Osteoblast (primary cell): ENCODE data around the gene NME7. TPM values are rescaled to one million over a fixed set of nuclear protein-coding genes. Genes with fewer than 3 reads are reported as not detected.

Source experiments
- DNase-seq: peaks from one replicate; pipeline ENCODE4 v3.0.0; 2011; ENCODE audit warnings: low spot score, mixed read lengths; ENCODE audit not compliant: insufficient read length; ENCODE audit errors: missing footprints
- H2AFZ ChIP-seq: 2 replicates; pipeline ENCODE4 v1.6.0; 2011; ENCODE audit warnings: mild to moderate bottlenecking, low read length
- H3K27ac ChIP-seq: 2 replicates; pipeline ENCODE4 v1.5.1; 2011; ENCODE audit warnings: mild to moderate bottlenecking, low read depth, low read length, moderate library complexity
- H3K27me3 ChIP-seq: 2 replicates; pipeline ENCODE4 v1.6.0; 2012; ENCODE audit warnings: mild to moderate bottlenecking, control low read depth, inconsistent platforms, low read length, moderate library complexity; ENCODE audit not compliant: insufficient read depth
- H3K36me3 ChIP-seq: 2 replicates; pipeline ENCODE4 v1.5.1; 2011; ENCODE audit warnings: mild to moderate bottlenecking, low read length, control low read depth, moderate library complexity; ENCODE audit not compliant: insufficient read depth
- H3K4me1 ChIP-seq: 2 replicates; pipeline ENCODE4 v1.5.1; 2011; ENCODE audit warnings: mild to moderate bottlenecking, low read length, control low read depth, moderate library complexity; ENCODE audit not compliant: insufficient read depth
- H3K4me2 ChIP-seq: 2 replicates; pipeline ENCODE4 v1.6.0; 2011; ENCODE audit warnings: mild to moderate bottlenecking, low read length; ENCODE audit not compliant: insufficient read depth
- H3K4me3 ChIP-seq: fragments of 200-600 bp; sonication (generic); 3 replicates; pipeline ENCODE4 v1.5.1; 2012; ENCODE audit warnings: mild to moderate bottlenecking, low read length, inconsistent platforms; ENCODE audit not compliant: insufficient read depth
- H3K79me2 ChIP-seq: 2 replicates; pipeline ENCODE4 v1.6.0; 2012; ENCODE audit warnings: mild to moderate bottlenecking, low read length, control low read depth, inconsistent platforms; ENCODE audit not compliant: insufficient read depth
- H3K9me3 ChIP-seq: 2 replicates; pipeline ENCODE4 v1.5.1; 2011; ENCODE audit warnings: low read depth, low read length, control low read depth
- H4K20me1 ChIP-seq: 2 replicates; pipeline ENCODE4 v1.6.0; 2012; ENCODE audit warnings: mild to moderate bottlenecking, low read length, control low read depth; ENCODE audit not compliant: insufficient read depth
- total RNA-seq: library from RNA; depleted of rRNA; stranded (reverse); fragments of >200 nt; gene quantifications from 2 replicates; pipeline ENCODE4 v1.2.3, GENCODE V29; 2012
- TF ChIP-seq, protein P1 (sequence below): IDR thresholded peaks from 2 replicates; pipeline ENCODE4 v1.5.1; 2011; ENCODE audit warnings: mild to moderate bottlenecking, low read depth, low read length, moderate library complexity; ENCODE audit errors: extremely low read depth

Gene NME7
- total RNA-seq, 1 donor, result 31.5 TPM

GRCh38 chr1:169330927-169331326 lies 36.7 kb downstream of the NME7 start:
- TF ChIP-seq, protein P1, sequence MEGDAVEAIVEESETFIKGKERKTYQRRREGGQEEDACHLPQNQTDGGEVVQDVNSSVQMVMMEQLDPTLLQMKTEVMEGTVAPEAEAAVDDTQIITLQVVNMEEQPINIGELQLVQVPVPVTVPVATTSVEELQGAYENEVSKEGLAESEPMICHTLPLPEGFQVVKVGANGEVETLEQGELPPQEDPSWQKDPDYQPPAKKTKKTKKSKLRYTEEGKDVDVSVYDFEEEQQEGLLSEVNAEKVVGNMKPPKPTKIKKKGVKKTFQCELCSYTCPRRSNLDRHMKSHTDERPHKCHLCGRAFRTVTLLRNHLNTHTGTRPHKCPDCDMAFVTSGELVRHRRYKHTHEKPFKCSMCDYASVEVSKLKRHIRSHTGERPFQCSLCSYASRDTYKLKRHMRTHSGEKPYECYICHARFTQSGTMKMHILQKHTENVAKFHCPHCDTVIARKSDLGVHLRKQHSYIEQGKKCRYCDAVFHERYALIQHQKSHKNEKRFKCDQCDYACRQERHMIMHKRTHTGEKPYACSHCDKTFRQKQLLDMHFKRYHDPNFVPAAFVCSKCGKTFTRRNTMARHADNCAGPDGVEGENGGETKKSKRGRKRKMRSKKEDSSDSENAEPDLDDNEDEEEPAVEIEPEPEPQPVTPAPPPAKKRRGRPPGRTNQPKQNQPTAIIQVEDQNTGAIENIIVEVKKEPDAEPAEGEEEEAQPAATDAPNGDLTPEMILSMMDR, result no peak
- Histone ChIP-seq H3K79me2 (peaks cover 10% of the 10 kb centered on the region), H3K27me3 (no peaks in the 10 kb centered on the region), H4K20me1 (no peaks in the 10 kb centered on the region), H3K4me2 (no peak overlapping the region), H3K9me3 (no peaks in the 10 kb centered on the region), H2AFZ (no peak overlapping the region), H3K36me3 (no peaks in the 10 kb centered on the region), H3K4me1 (peaks cover 6% of the 10 kb centered on the region), H3K27ac (no peak overlapping the region), H3K4me3 (no peak overlapping the region)
- DNase-seq, result no peak

- no peak overlapping the region for H3K27ac ChIP-seq
- H4K20me1 ChIP-seq, result no peaks in the 10 kb centered on the region
- H3K79me2 ChIP-seq, result peaks cover 10% of the 10 kb centered on the region
- H3K36me3 ChIP-seq, result no peaks in the 10 kb centered on the region
- no peaks in the 10 kb centered on the region for H3K9me3 ChIP-seq
- peaks cover 6% of the 10 kb centered on the region for H3K4me1 ChIP-seq
- no peak overlapping the region for H3K4me3 ChIP-seq
- H3K4me2 ChIP-seq, result no peak overlapping the region
- H3K27me3 ChIP-seq, result no peaks in the 10 kb centered on the region
- DNase-seq, result no peak
- TF ChIP-seq, protein P1, result no peak
- no peak overlapping the region for H2AFZ ChIP-seq
Measured at GRCh38 chr1:169329383-169329782, 38.2 kb downstream of the NME7 start.

GRCh38 chr1:169327875-169328274 lies 39.7 kb downstream of the NME7 start:
- no peak for DNase-seq
- Histone ChIP-seq H2AFZ (no peak overlapping the region), H3K4me2 (no peak overlapping the region), H3K79me2 (peaks cover 7% of the 10 kb centered on the region), H3K4me1 (peaks cover 6% of the 10 kb centered on the region), H3K4me3 (no peak overlapping the region), H3K36me3 (no peaks in the 10 kb centered on the region), H3K9me3 (no peaks in the 10 kb centered on the region), H3K27me3 (no peaks in the 10 kb centered on the region), H4K20me1 (no peaks in the 10 kb centered on the region), H3K27ac (no peak overlapping the region)
- TF ChIP-seq, protein P1, result no peak

- peaks cover 7% of the 10 kb centered on the region for H3K79me2 ChIP-seq
- H3K27ac ChIP-seq, result no peak overlapping the region
- H3K4me2 ChIP-seq, result no peak overlapping the region
- no peak overlapping the region for H2AFZ ChIP-seq
- H3K36me3 ChIP-seq, result no peaks in the 10 kb centered on the region
- TF ChIP-seq, protein P1, result no peak
- peaks cover 6% of the 10 kb centered on the region for H3K4me1 ChIP-seq
- no peaks in the 10 kb centered on the region for H3K27me3 ChIP-seq
- H4K20me1 ChIP-seq, result no peaks in the 10 kb centered on the region
- no peaks in the 10 kb centered on the region for H3K9me3 ChIP-seq
- H3K4me3 ChIP-seq, result no peak overlapping the region
- peak; percentile 32 for DNase-seq
Measured at GRCh38 chr1:169326956-169327268, 40.7 kb downstream of the NME7 start.
